ENCODE data around the gene HRH1. TPM values are rescaled to one million over a fixed set of nuclear protein-coding genes. Genes with fewer than 3 reads are reported as not detected.
A peak's percentile ranks its signal among the peaks of the same experiment; 100 is the strongest.

Gene HRH1
- total RNA-seq, 2 donors from 2014 or later, result 0.50 to 5.9 TPM

- no peak for TF ChIP-seq POLR2A (IDR thresholded peaks at IDR 0.05)
- no peak for TF ChIP-seq CTCF (IDR thresholded peaks at IDR 0.05)
- no peak for TF ChIP-seq POLR2AphosphoS5 (IDR thresholded peaks at IDR 0.05)
- 98% methylated on average over 11 of the region's 11 CpGs for WGBS
- no peaks in the 10 kb centered on the region for H3K27me3 ChIP-seq (replicated peaks; ENCODE audit: insufficient read depth)
- DNase-seq (ENCODE audit: low spot score), result no peak
- no peaks in the 10 kb centered on the region for H3K4me1 ChIP-seq (replicated peaks)
- intact Hi-C loops (cut with DNase I), result no loop called here
- H3K4me3 ChIP-seq, result no peak overlapping the region
- no peaks in the 10 kb centered on the region for H3K9me3 ChIP-seq
- no peaks in the 10 kb centered on the region for H3K36me3 ChIP-seq
- no peak overlapping the region for H3K27ac ChIP-seq
Measured at GRCh38 chr3:11258958-11259357, 104.7 kb downstream of the HRH1 start.

- H3K4me1 ChIP-seq (replicated peaks), result no peaks in the 10 kb centered on the region
- no peak overlapping the region for H3K27ac ChIP-seq
- WGBS, result 83% methylated on average over 3 of the region's 3 CpGs
- H3K36me3 ChIP-seq, result no peaks in the 10 kb centered on the region
- intact Hi-C loops (cut with DNase I), result no loop called here
- H3K9me3 ChIP-seq, result no peaks in the 10 kb centered on the region
- TF ChIP-seq POLR2AphosphoS5 (IDR thresholded peaks at IDR 0.05), result no peak
- no peak for TF ChIP-seq POLR2A (IDR thresholded peaks at IDR 0.05)
- TF ChIP-seq CTCF (IDR thresholded peaks at IDR 0.05), result no peak
- H3K4me3 ChIP-seq, result no peak overlapping the region
- H3K27me3 ChIP-seq (replicated peaks; ENCODE audit: insufficient read depth), result no peaks in the 10 kb centered on the region
- no peak for DNase-seq (ENCODE audit: low spot score)
Measured at GRCh38 chr3:11260460-11260859, 106.2 kb downstream of the HRH1 start.

DNA sequence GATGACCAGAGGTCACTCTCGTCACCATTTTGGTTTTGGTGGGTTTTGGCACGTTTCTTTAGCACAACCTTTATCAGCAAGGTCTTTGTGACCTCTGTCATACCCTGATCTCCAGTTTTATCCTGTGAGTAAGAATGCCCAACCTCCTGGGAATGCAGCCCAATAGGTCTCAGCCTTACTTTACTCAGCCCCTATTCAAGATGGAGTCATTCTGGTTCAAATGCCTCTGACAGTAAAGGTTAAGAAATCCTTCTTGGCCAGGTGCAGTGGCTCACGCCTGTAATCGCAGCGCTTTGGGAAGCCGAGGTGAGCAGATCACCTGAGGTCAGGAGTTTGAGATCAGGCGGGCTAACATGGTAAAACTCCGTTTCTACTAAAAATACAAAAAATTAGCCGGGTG, 114.7 kb downstream of the HRH1 start:
- no peaks in the 10 kb centered on the region for H3K9me3 ChIP-seq
- no peak for TF ChIP-seq CTCF (IDR thresholded peaks at IDR 0.05)
- no peak for TF ChIP-seq POLR2AphosphoS5 (IDR thresholded peaks at IDR 0.05)
- no peak for TF ChIP-seq POLR2A (IDR thresholded peaks at IDR 0.05)

DNA sequence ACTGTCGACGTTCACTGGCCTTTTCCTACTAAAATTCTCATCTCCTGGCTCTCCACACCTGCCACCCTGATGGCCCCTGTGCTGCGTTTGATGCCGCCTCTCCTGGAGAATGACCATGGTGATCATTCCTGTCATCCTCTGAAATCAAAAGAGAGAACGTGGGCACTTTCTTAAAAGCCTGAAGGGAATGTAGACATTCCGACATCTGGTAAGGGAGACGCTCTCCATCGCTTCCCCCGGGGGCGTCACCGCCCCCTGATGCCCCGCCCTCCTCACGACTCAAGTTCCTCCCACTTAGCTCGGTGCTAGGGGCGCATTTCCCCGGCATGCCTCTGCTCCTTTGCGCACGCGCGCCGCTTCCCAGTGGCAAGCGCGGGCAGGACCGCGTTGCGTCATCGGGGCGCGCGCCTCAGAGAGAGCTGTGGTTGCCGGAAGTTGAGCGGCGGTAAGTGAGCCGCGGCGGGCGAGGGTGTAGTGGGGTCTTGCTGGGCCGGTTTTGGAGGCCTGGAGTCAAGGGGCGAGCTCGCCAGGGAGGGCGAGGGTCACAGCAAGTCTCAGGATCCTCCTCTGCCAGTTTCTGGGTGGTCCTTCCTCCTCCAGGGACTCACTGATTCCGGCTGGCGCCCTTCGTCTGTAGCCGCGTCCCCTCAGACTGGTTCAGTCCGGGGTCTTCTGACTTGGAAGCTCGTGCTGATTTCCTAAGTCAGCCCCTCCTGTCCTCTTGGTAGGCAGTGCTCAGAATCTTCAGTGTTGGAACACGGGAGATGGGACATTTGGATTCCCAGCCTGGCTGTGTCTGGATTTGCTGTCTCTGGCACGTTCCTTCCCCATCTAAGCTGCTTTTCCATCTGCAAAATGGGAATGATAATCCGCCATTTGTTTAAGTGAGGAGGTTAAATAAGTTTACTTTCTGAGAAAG, 118.0 kb downstream of the HRH1 start, which contains the start of gene ATG7:
Gene ATG7, plus strand, starts transcription at position 412 of the 919 bp plus-strand sequence. CDS start 26,299 bp downstream, outside the sequence.
- Histone ChIP-seq H3K9me3 (no peaks in the 10 kb centered on the region), H3K27ac (peak within 1 kb of the TSS; percentile 72 to 77), H3K27me3 (replicated peaks; ENCODE audit: insufficient read depth) (no peaks in the 10 kb centered on the region), H3K36me3 (no peaks in the 10 kb centered on the region), H3K4me3 (peak within 1 kb of the TSS; percentile 70 to 85), H3K4me1 (replicated peaks) (peaks cover 5% of the 10 kb centered on the region)
- peak in 2 of 4 experiments; percentile 41 to 47 for TF ChIP-seq CTCF (IDR thresholded peaks at IDR 0.05)
- TF ChIP-seq POLR2A (IDR thresholded peaks at IDR 0.05), result peak; percentile 72
- peak; percentile 99 for TF ChIP-seq POLR2AphosphoS5 (IDR thresholded peaks at IDR 0.05)
- 1% methylated on average over 49 of the region's 51 CpGs for WGBS
- DNase-seq (ENCODE audit: low spot score), result peak; percentile 92
- intact Hi-C loops (cut with DNase I), result no loop called here

More for the DNA sequence above, 114.7 kb downstream of the HRH1 start:
- Histone ChIP-seq H3K36me3 (no peaks in the 10 kb centered on the region), H3K4me1 (replicated peaks) (peaks cover 5% of the 10 kb centered on the region), H3K27ac (no peak overlapping the region), H3K4me3 (no peak overlapping the region), H3K27me3 (replicated peaks; ENCODE audit: insufficient read depth) (no peaks in the 10 kb centered on the region)
- intact Hi-C loops (cut with DNase I), result no loop called here
- WGBS, result 84% methylated on average over 9 of the region's 9 CpGs
- DNase-seq (ENCODE audit: low spot score), result no peak

All from prostate gland (tissue), 2 donors.